HG03439 (cell line): Measurements from ENCODE around the gene PRR30.
"Not testable (repeated sequence)": the region's sequence is repeated elsewhere in the genome, so short reads cannot be mapped to it uniquely, and the experiment has no call there.

ENCODE experiments used
- ATAC-seq: cut with Tn5 transposase; IDR thresholded peaks from one replicate; pipeline ENCODE4 v1.9.1; 2021; ENCODE audit warnings: mild to moderate bottlenecking, moderate library complexity; ENCODE audit not compliant: unreplicated experiment

PRR30 gene

DNA sequence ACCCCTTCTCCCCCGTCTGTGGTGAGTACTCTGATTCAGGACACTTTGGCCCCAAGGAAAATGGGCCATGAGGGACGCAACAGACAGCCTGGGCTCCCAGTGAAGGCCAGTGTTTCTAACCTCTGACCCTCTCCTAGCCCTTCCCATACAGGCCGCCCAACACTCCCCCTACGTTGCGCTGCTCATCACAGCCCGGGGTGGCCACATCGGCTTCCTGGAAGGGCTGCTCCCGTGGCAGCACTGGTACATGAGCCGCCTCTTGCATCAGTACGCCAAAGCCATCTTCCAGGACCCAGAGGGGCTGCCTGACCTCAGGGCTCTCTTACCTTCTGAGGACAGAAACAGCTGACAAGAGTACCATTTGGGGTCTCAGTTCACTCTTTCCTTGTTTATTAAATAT, 8.8 kb downstream of the PRR30 start:
- no peak for ATAC-seq

DNA sequence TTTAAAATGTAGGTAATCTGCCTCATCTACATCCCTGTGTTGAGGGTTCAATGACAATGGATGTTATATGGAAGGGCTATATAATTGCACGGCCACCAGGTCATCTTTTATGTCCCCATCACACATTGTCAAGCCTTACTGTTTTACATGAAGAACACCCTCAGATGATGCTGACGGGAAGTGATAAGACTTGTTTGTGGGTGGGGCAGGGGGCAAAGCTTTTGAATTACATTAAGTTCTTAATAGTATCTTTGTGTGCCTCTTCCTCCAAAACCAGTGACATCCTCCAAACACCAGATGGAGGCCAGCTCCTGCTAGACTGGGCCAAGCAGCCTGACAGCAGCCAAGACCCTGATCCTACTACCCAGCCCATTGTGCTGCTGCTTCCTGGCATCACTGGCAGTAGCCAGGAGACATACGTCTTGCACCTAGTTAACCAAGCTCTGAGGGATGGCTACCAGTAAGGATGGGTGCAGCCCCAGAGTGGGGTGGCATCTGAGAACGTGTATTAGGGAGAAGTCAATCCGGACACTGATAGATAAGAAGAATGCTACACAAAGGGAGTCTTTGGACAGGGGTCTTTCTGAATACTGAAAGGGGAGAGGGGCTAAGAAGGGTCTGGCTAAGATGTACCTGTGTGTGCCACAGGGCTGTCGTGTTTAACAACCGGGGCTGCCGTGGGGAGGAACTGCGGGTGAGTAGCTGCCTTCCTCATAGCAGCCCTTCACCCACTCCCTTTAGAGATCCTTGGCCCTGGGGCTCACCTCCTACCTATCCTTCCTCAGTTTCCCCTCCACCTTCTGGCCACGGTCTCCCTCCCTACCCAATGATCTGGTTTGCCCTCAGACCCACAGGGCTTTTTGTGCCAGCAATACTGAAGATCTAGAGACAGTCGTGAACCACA, 10.3 kb downstream of the PRR30 start:
- ATAC-seq: no peak

DNA sequence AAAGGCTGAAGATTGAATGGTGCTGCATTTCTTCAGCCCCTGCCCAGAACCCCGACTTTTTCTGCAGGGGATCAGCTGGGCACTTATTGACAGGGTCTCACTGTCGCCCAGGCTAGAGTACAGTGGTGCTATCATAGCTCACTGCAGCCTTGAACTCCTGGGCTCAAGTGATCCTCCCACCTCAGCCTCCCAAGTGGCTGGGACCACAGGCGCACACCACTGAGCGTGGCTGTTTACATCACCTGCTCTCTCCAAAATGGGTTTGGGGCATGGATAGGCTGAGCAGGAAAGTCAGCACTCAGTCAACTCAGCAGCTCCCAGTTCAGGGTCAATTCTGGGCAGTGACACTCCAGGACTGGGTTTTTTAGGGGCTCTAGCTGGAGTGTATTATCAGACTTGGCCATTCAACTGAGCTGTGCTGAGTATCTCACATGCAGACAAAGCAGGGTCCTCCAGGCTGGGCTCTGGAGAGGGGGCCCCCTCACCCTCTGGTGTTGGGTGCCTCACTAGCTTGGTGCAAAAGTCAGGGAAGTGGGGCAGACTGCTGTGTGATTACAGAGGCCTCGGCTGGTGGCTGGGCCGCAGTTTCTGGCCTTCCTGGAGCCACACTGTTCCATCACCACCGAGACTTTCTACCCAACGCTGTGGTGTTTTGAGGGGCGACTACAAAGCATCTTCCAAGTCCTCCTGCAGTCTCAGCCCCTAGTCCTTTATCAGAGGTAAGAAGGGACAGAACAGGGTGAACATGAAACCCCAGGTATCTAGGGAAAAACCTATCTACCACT, 11.1 kb downstream of the PRR30 start:
- ATAC-seq: no peak

DNA sequence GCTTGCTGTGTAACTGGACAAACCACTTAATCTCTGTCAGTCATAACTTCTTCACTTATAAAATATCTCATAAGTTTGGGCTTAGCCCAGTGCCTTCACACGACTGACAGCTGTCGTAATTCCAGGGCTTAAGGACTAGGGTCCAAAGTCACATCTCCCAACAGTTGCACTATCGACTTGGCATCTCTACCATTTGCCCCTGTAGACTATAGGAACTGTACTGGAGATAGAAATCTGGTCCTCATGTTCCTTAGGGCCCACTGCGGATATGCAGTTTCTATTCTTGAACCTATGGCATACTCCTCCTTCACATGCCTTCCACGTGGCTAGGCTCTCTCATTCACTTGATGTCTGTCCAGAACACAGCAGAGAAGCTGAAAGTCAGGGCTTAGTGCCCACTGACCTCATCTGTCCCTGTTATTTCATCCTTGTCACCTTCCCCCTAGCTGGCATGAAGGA, 12.9 kb downstream of the PRR30 start:
- no peak for ATAC-seq

DNA sequence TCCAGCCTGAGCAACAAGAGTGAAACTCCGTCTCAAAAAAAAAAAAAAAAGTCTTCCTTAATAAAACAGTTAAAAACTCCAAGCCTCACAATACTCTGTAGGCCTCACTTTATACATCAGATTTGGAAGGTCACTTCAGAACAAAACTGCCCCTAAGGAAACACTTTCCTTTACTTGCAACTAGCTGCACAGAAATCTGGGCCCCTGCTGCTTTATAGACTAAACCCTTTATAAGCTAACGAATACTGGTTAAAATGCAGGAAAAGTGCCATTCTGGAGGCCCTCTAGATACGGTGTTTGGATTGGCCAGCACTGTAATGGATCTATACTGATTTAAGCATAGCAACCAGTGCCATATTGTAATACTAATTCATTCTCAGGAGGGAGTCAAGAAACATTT, 14.1 kb downstream of the PRR30 start:
- ATAC-seq: no peak

DNA sequence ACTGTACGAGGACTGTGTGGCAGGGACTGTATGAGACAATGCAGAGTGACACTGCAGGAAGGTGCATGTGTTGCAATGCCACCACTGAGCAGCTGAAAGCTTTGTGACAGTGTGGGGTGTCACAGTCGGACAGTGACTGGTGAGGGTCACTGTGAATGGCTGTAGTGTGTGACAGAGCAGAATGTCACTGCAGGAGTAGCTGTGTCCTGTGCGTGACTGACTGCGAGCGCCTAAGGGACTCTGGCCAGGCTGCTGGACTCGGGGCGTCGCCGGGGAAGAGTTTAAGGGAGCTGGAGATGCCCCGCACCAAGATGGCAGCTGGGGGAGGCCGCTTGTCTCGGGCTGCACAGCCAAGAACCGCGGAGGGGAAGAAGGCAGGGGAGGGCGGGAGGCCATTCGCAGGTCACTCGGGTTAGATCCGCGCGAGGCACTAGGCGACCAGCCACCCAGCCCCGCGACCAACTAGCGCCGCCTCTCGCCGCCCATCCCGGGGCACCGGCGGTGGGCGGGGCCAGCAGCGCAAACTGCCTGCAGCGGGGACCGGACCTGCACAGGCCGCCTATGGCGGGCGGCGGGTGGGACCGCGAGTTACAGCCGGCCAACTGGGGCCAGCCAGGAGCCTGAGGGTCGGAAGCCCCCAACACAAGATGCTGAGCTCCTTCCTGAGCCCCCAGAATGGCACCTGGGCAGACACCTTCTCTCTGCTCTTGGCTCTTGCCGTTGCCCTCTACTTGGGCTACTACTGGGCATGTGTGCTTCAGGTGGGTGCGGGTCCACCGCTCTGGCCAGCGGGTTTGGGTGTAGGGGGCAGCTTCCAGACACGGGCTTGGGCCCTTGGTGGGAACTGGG, 15.7 kb downstream of the PRR30 start, which contains the start of gene ABHD1:
Gene ABHD1 (plus strand): TSS at position 514 of the 849 bp plus-strand sequence. CDS start 134 bp downstream, at position 648.
- no peak for ATAC-seq

- no peak for ATAC-seq
These were observed 16.4 kb downstream of the PRR30 start for GRCh38 chr2:27122791-27123190.

GRCh38 chr2:27121906-27122305, 17.3 kb downstream of the PRR30 start:
- no peak for ATAC-seq

DNA sequence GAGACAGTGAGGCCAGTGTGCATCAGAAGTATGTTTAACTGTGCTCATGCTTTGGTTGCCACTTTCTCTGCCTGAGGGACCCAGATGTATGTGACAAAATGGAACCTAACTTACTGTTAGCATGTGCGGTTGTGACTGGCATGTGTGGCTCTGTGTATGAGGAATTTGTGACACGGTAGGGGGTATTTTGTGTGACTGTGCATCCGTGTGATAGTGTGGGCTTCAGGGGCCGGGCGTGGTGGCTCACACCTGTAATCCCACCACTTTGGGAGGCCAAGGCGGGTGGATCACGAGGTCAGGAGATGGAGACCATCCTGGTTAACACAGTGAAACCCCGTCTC, 19.9 kb downstream of the PRR30 start:
- ATAC-seq: not testable (repeated sequence)

DNA sequence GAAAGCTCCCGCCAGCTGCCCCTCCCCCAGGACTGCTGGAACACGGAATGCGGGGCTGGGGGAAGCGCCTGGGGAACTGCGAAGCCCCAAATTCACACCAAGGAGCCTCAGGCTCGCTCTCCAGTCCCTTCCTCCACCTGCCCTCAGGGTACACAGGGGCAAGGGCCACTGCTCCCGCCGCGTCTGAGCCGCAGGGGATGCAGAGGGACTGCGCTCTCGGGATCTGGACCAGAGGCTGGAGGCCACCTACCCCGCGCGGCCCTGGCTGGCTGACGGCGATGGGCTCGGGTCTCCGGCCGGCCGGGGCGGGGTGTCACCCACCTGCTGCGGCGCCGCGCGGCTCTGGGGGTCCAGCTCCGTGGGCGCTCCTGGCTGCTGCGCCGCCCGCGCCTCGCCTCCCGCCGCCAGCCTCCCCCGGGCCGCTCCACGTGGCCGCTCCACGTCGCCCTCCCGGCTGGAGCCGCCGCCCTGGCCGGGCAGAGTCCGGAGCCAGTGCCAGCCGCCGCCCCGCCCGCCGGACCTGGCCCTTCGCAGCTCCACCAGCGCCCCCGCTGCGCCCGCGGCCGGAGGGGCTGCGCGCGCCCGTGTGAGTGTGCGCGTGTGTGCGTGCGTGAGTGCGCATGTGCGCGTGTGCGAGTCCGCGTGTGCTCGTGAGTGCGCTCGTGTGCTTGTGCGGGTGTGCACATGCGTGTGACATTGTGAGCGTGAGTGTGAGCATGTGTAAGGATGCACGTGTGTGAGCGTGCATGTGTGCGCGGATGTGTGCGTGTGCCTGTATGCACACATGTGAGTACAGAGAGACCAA, 20.5 kb downstream of the PRR30 start, which contains the start of gene CGREF1:
Gene CGREF1 (minus strand): TSS at position 604 of the 805 bp plus-strand sequence. CDS start 14,762 bp downstream, outside the sequence.
- ATAC-seq: no peak

DNA sequence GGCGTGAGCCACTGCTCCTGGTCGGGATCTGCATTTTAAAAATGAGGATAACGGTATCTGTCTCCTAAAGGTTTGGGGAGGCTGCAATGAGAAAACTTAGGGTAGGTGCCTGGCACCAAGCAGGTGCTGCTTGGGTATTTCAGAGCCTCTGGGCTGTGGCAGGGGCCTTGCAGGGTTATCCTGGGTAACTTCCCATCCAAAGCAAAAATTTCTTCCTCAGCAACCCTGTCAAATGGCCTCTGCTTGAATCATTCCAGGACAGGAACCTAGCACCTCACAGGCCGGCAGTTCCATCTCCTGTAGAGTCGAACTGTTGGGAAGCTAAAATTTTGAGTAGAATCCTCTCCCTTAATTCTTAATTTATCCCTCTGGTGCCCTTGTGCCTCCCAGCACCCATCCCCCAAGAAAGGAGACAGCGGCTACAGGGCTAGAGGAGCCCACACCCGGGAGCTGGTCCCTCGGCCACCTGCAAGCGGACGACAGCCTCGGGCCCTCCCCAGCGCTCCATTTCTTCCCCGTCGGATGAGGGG, 21.1 kb downstream of the PRR30 start:
- ATAC-seq: no peak

DNA sequence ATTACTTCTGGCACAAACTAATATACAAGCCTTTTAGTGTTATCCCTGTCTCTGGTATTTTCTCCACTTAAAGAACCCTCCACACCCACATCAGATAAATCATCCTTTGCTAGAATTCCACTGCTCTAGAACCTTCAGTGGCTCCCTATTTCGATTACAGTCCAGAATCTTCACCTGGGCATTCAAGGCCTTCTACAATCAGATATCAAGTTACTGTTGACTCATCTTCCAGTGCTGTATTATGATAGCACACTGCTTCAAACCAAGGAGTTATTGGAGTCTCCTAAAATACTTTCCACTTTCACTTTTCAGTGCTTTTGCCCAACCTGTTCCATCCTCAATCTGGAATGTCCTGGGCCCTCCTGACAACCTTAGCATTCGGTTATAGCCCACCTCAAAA, 23.7 kb downstream of the PRR30 start:
- no peak for ATAC-seq

DNA sequence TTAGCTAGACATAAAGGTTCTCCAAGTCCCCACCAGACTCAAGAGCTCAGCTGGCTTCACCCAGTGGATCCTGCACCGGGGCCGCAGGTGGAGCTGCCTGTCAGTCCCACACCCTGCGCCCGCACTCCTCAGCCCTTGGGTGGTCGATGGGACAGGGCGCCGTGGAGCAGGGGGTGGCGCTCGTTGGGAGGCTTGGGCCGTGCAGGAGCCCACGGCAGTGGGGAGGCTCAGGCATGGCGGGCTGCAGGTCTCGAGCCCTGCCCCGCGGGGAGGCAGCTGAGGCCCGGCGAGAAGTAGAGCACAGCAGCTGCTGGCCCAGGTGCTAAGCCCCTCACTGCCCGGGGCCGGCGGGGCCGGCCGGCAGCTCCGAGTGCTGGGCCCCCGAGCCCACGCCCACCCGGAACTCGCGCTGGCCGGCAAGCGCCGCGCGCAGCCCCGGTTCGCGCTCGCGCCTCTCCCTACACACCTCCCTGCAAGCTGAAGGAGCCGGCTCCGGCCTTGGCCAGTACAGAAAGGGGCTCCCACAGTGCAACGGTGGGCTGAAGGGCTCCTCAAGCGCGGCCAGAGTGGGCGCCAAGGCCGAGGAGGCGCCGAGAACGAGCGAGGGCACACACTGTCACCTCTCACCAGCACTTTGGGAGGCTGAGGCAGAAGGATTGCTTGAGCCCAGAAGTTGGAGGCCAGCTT, 27.7 kb downstream of the PRR30 start:
- ATAC-seq: not testable (repeated sequence)

- ATAC-seq: not testable (repeated sequence)
These were observed 28.4 kb downstream of the PRR30 start for GRCh38 chr2:27110603-27111352.

DNA sequence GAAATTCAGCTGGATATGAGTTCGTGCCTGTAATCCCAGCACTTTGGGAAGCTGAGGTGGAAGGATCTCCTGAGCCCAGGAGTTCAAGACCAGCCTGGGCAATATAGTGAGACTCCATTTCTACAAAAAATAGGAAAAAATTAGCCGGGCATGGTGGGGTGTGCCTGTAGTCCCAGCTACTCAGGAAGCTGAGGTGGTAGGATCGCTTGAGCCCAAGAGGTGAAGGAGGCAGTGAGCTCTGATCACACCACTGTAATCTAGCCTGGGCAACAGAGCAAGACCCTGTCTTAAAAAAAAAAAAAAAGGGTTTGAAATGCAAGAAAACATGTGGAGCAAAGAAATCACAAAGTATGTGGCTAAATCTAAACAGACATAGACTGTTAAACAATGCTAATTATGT, 30.1 kb downstream of the PRR30 start:
- ATAC-seq: no peak

GRCh38 chr2:27108221-27108620, 31.0 kb downstream of the PRR30 start:
- no peak for ATAC-seq

GRCh38 chr2:27105981-27106380, 33.2 kb downstream of the PRR30 start:
- ATAC-seq: no peak

DNA sequence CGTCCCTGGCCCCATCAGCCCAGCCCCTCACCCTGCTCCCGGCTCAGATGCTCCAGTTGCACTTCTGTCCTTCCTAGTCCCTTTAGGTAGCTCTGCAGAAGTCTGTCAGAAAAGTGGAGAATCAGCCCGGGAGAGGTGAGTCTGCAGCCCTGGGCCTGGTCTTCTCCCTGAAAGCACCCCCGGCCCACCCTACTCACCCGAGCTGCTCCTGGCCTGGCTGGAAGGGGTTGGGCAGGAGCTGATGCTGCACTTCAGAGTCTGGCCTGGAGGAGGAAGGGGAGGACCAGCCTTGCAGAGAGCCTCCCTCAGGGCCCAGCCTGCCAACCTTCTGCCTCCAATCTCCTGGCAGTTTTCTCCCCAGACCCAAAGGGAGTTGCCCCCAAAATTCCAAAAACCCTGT, 36.9 kb downstream of the PRR30 start:
- ATAC-seq: no peak
